ENCODE data around the gene ARSD. TPM values are rescaled to one million over a fixed set of nuclear protein-coding genes. Genes with fewer than 3 reads are reported as not detected.
"Not testable (repeated sequence)": the region's sequence is repeated elsewhere in the genome, so short reads cannot be mapped to it uniquely, and the experiment has no call there.

ARSD gene
- total RNA-seq, 1 donor from 2014 or later: 55.5 TPM

DNA sequence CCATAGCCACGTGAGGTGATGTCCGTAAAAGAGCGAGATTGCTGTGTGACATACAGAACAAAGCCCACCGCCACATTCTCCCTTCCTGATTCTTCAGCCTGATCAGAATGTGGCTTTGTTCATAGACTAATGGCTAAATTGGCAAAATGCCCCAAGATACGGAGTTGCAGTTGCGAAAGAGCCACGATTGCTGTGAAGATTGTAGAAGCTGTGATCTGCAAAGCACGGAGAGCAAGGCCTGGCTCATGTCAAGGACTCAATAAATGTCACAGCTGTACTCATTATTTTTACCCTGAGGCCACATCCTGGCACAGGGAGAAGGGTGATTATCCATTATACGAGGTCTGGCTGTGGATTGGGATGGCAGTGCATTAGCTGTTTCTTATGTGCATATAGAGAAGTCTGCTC lies 34.2 kb downstream of the ARSD start:
- DNase-seq (ENCODE audit: low spot score in 2 of 2, unreplicated experiment in 2 of 2): peak; percentile 65 to 79
- H3K4me1 Mint-ChIP-seq: peaks cover 73% of the 10 kb centered on the region
- no peaks in the 10 kb centered on the region for H3K36me3 Mint-ChIP-seq
- no peaks in the 10 kb centered on the region for H3K9me3 Mint-ChIP-seq
- H3K27me3 Mint-ChIP-seq (ENCODE audit: low read depth): no peaks in the 10 kb centered on the region
- peak overlapping the region; percentile 98 for H3K27ac Mint-ChIP-seq
- no peak for TF ChIP-seq CTCF (IDR thresholded peaks at IDR 0.05; ENCODE audit: unreplicated experiment)
- peak overlapping the region; percentile 28 for H3K4me3 Mint-ChIP-seq

- H3K27ac Mint-ChIP-seq: peak overlapping the region; percentile 78
- no peak for TF ChIP-seq CTCF (IDR thresholded peaks at IDR 0.05; ENCODE audit: unreplicated experiment)
- H3K9me3 Mint-ChIP-seq: no peaks in the 10 kb centered on the region
- peaks cover 73% of the 10 kb centered on the region for H3K4me1 Mint-ChIP-seq
- H3K27me3 Mint-ChIP-seq (ENCODE audit: low read depth): no peaks in the 10 kb centered on the region
- no peak for DNase-seq (ENCODE audit: low spot score in 2 of 2, unreplicated experiment in 2 of 2)
- H3K36me3 Mint-ChIP-seq: no peaks in the 10 kb centered on the region
- no peak overlapping the region for H3K4me3 Mint-ChIP-seq
Measured at GRCh38 chrX:2892816-2893215, 36.3 kb downstream of the ARSD start.

- not testable (repeated sequence) for DNase-seq (ENCODE audit: low spot score in 2 of 2, unreplicated experiment in 2 of 2); H3K27me3 Mint-ChIP-seq (ENCODE audit: low read depth); H3K36me3 Mint-ChIP-seq; H3K9me3 Mint-ChIP-seq
- H3K4me3 Mint-ChIP-seq: peak overlapping the region; percentile 55
- H3K27ac Mint-ChIP-seq: peak overlapping the region; percentile 98
- H3K4me1 Mint-ChIP-seq: peaks cover 74% of the 10 kb centered on the region
Measured at GRCh38 chrX:2890536-2891460, 38.3 kb downstream of the ARSD start.

- DNase-seq (ENCODE audit: low spot score in 2 of 2, unreplicated experiment in 2 of 2): peak in 1 of 2 experiments; percentile 71
- H3K9me3 Mint-ChIP-seq; H3K27me3 Mint-ChIP-seq (ENCODE audit: low read depth); H3K36me3 Mint-ChIP-seq: not testable (repeated sequence)
- H3K27ac Mint-ChIP-seq: peak overlapping the region; percentile 98
- H3K4me1 Mint-ChIP-seq: peaks cover 69% of the 10 kb centered on the region
- peak overlapping the region; percentile 55 for H3K4me3 Mint-ChIP-seq
Measured at GRCh38 chrX:2889706-2890490, 39.2 kb downstream of the ARSD start.

GRCh38 chrX:2889045-2889605 lies 40.0 kb downstream of the ARSD start:
- peaks cover 63% of the 10 kb centered on the region for H3K4me1 Mint-ChIP-seq
- H3K4me3 Mint-ChIP-seq: peak overlapping the region; percentile 55
- peaks cover 5% of the 10 kb centered on the region for H3K36me3 Mint-ChIP-seq
- peak overlapping the region; percentile 98 for H3K27ac Mint-ChIP-seq
- H3K9me3 Mint-ChIP-seq: no peaks in the 10 kb centered on the region
- H3K27me3 Mint-ChIP-seq (ENCODE audit: low read depth): no peaks in the 10 kb centered on the region
- TF ChIP-seq CTCF (IDR thresholded peaks at IDR 0.05; ENCODE audit: unreplicated experiment): no peak
- no peak for DNase-seq (ENCODE audit: low spot score in 2 of 2, unreplicated experiment in 2 of 2)

GRCh38 chrX:2888309-2888708 lies 40.8 kb downstream of the ARSD start:
- no peak for DNase-seq (ENCODE audit: low spot score in 2 of 2, unreplicated experiment in 2 of 2)
- Mint-ChIP-seq H3K36me3 (peaks cover 11% of the 10 kb centered on the region), H3K9me3 (no peaks in the 10 kb centered on the region), H3K4me3 (no peak overlapping the region), H3K4me1 (peaks cover 59% of the 10 kb centered on the region), H3K27me3 (ENCODE audit: low read depth) (no peaks in the 10 kb centered on the region), H3K27ac (peak overlapping the region; percentile 98)
- no peak for TF ChIP-seq CTCF (IDR thresholded peaks at IDR 0.05; ENCODE audit: unreplicated experiment)
